GM12872 (cell line): Measurements from ENCODE around the gene NHLH2.

Experiments
- CTCF ChIP-seq: IDR thresholded peaks from 3 replicates; pipeline ENCODE4 v1.5.1; 2011; ENCODE audit warnings: low read depth, mild to moderate bottlenecking, low read length, moderate library complexity; ENCODE audit not compliant: insufficient read depth

Gene NHLH2

GRCh38 chr1:115854005-115854404 lies 13.1 kb upstream of the NHLH2 start:
- no peak for TF ChIP-seq CTCF

DNA sequence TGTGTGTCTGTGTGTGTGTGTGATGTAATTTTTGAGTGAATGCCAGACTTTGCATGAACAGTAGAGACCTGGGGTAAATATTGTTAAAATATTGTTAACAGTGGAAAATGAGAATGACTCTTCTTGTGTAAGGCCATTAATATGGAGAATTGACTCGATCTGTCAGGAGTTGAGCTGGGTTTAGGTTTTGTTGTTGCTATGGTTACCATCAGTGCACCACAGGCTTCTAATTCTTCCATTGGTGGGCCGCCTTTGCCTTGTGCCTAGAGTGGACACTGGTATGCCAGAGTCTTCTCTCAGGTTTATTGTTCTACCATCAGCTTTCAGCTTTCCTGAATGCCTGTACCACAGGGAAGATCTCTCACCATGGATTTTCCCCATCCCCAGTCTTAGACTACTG lies 10.0 kb upstream of the NHLH2 start:
- TF ChIP-seq CTCF = no peak

DNA sequence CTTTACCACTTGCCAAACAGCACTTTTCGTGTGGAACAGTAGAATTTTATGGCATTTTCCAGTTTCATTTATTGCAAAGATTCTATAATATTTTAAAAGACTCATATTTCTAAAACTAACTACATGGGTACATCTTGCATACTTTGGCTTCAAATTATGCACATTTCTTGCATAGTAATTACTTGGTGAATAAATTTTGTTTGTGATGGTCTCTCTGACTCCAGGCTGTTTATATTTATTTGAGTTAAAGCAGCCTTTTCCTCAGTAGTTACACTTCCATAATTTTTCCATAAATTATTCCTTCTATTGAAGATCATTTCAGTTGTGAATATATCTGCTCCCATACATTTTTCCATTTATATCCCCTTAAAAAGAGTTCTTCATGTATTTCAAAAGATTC lies 6.9 kb upstream of the NHLH2 start:
- no peak for TF ChIP-seq CTCF

GRCh38 chr1:115842948-115843347 lies 2.0 kb upstream of the NHLH2 start:
- no peak for TF ChIP-seq CTCF

- TF ChIP-seq CTCF = no peak
These were observed 1.2 kb downstream of the NHLH2 start for GRCh38 chr1:115839679-115840237.

- no peak for TF ChIP-seq CTCF
These were observed 1.8 kb downstream of the NHLH2 start for GRCh38 chr1:115839029-115839678.

DNA sequence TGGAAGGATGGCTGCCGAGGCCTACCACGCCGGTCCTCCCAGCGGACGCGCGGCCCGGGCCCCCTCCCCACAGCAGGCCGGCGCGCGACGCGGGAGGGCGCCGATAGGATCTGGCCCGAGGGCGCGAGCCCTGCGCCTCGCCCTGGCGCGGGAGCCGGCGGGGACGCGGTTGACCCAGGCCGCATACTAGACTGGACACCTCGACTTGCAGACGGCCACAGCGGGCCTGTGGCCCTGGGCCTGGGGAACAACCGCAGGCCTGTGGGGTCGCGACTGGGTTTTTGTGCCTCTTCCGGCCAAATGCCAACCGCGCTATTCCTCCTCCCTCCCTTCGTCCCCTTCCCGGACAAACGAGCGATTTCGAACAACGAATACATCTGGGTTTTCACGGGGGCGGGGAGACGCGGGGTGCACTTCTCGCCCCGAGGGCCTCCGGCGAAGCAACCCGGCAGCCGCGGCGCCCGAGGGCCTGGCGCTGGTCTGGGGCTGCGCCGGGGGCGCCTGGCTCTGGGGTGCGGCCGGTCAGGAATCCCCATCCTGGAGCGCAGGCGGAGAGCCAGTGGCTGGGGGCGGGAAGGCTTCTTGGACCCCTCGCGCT lies 2.4 kb downstream of the NHLH2 start:
- TF ChIP-seq CTCF = no peak
